Uterus (tissue), 2 donors: ENCODE data around the gene SEPTIN7.

ENCODE experiments used
- POLR2A ChIP-seq, 2 donors: fragments of 450-650 bp; IDR thresholded peaks; one replicate each; pipeline ENCODE4 v1.6.1; 2016; ENCODE audit warnings: antibody characterized with exemption in 2 of 2, mild to moderate bottlenecking in 1 of 2, moderate library complexity in 1 of 2
- TF ChIP-seq, protein P1 (sequence below), 4 experiments: fragments of 200-600 bp in 2 of 4; fragments of 450-650 bp in 2 of 4; sonication (generic) in 2 of 4; IDR thresholded peaks; one replicate each; pipeline ENCODE4 v1.5.1; 2016 to 2019; ENCODE audit warnings: antibody characterized with exemption in 4 of 4, mild to moderate bottlenecking in 2 of 4, moderate library complexity in 1 of 4

DNA sequence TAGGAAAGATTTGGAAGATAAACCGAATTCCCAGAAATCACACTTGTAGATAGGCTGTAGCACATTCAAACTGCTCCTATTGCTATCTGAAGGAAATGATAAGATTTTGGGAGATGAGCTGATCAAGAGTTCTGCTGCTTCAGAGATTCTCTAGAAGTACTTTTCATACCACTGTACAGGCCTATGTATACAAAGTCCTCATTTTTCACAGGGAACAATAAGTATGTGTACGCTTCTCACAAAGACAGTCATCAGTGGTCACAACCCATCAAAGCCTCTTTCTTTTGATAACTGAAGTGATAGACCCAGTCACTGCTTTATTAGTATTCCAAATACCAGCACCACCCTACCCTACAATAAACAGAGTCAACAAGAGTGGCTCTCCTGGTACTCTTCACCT, 15.6 kb upstream of the SEPTIN7 start:
- TF ChIP-seq, protein P1, sequence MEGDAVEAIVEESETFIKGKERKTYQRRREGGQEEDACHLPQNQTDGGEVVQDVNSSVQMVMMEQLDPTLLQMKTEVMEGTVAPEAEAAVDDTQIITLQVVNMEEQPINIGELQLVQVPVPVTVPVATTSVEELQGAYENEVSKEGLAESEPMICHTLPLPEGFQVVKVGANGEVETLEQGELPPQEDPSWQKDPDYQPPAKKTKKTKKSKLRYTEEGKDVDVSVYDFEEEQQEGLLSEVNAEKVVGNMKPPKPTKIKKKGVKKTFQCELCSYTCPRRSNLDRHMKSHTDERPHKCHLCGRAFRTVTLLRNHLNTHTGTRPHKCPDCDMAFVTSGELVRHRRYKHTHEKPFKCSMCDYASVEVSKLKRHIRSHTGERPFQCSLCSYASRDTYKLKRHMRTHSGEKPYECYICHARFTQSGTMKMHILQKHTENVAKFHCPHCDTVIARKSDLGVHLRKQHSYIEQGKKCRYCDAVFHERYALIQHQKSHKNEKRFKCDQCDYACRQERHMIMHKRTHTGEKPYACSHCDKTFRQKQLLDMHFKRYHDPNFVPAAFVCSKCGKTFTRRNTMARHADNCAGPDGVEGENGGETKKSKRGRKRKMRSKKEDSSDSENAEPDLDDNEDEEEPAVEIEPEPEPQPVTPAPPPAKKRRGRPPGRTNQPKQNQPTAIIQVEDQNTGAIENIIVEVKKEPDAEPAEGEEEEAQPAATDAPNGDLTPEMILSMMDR (IDR thresholded peaks at IDR 0.05), result no peak
- TF ChIP-seq POLR2A (IDR thresholded peaks at IDR 0.05), result no peak
